GM18526 (cell line): ENCODE data around the gene MB.

Experiments used
- POLR2A ChIP-seq: IDR thresholded peaks from 3 replicates; pipeline ENCODE4 v1.6.1; 2011; ENCODE audit not compliant: insufficient read length; ENCODE audit errors: extremely low read depth

The MB gene

DNA sequence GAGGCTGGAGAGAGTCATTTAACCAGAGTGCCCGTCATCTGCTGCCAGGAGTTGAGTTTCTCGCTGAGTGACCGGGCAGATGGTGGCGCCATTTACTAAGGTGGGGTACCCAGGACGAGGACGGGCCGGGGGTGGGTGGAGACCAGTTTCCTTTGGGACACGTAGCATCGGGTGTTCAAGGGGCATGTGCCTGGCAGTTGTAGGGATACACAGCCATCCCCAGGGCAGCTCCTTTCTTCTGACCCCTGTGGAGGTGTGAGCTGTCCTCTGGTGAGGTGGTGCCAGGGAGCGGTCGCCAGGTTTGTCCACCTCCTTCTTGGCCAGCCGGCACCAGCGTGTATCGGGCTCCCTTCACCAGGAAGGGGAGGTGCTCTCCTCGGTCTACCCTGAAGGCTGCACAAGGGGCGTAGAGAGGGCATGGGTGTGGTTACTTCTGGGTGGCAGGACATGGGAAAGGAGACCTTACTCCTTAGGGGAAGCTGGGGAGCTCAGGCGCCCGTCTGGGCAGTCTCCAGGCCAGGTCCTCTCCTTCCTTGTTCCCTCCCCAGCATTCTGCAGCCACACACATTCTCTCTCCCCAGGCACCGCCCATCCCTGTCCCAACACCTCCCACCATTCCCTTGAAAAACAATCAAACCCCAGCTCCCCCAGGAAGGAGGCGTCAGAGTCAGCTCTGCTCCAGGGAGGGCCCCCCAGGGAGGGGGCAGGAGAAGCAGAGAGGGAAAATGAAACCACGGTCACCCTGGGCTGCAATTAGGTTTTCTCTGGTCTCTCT lies 10.3 kb upstream of the MB start:
- TF ChIP-seq POLR2A = no peak

DNA sequence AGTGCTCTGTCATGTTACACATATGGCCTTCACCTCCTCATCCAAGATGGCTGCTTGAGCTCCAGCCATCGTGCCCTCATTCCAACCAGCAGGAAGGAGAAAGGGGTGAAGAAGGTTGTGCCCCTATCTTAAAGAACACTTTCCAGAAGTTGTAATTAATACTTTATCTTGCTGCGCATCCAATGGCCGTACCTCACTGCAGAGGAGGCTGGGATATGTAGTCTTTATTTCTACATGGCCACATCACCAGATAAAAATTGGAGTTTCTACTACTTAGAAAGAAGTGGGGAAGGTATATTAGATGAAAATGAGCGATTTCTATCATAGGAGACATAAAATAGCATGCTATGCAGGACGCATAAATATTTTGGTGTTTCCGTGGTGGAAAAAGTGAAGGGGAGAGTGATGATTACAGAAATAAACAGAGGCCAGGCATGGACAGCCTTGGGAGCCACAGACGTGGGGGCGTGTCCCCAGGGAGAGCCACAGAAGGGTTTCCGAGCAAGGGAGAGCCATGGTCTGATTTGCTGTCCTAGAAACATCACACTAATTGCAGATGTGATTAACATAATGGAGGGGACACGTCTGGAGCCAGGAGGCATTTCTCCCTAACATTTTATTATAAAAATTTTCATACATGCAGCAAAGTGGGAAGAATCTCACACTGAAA lies 8.8 kb upstream of the MB start:
- TF ChIP-seq POLR2A = no peak

- TF ChIP-seq POLR2A = no peak
These were observed 7.4 kb upstream of the MB start for GRCh38 chr22:35624547-35624946.

GRCh38 chr22:35622191-35622913 lies 5.2 kb upstream of the MB start:
- no peak for TF ChIP-seq POLR2A

DNA sequence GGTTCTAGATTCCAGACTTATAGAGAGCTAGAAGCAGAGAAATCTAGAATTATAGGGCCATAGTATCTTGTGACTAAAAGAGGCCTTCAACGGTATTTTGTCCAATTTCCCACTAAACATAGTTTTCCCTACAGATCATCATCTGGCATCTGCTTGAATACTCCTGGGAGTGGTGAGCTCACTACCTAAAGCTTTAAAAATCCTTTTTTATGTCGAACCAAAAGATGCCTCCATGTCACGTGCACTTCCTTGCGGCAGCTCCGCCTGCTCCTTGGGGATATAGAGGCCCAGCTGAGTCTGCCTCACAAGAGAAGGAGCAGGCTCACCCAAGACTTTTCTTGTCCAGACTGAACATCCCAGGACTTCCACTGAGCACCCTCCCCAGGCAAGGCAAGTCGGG lies 4.3 kb upstream of the MB start:
- TF ChIP-seq POLR2A = no peak

GRCh38 chr22:35620624-35621251 lies 3.6 kb upstream of the MB start:
- TF ChIP-seq POLR2A = no peak

DNA sequence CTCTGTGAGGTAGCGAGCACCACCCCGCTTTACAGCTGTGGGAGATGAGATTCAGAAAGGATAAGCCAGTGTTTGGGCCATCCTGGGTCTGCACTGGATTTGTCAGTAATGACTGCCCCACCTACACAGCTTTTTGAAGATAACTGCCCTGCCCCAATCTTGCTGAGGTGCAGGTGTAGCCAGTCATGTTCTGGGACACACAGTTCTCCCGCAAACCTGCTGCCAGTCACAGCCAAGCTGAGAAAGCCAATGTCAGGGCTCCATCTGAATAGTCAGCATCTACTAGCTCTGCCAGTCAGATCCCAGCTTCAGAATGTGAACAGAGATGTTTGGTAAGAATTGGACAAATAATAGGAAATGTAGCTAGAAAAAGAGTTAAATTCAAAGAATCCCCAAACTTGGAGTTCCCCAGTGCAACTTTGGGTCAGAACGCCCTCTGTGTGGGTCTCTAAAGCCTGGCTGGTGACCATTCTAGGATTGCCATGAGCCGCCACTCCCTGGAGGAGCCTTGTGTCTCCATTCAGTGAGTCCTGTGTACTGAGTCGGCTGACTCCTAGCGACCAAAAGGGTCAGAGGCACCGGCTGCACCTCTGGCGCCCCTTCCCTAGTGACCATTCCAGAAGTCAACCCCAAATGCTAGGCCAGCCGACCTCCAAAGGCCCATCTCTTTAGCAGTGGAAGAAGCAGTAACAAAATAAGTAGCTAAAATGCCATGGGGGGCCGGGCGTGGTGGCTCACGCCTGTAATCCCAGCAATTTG lies 2.4 kb upstream of the MB start:
- no peak for TF ChIP-seq POLR2A

DNA sequence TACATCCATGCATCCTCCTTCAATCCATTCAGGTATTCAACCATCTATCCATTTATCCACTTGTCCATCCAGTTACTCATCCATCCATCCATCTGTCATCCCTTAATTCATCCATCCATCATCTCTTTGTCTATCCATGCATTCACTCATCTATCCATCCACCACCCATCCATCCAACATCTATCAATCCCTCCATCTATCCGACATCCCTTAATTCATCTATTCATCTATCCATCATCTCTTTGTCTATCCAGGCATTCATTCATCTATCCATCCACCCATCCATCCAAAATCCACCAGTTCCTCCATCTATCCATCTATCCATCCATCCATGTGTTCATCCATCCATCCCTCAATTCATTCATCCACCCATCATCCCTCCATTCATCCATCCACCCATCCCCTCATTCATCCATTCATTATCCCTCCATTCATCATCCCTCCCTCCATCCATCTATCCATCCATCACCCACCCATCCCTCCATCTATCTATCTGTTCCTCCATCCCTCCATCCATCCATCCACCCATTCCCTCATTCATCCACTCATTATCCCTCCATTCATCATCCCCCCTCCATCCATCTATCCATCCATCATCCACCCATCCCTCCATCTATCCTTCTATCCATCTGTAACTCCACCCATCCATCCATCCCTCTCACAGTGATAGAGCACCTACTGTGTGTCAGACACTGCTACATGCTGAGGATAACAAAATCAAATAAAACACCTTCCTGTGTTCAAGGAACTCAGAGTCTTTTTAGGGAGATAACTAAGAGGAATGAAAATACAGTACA lies 1.5 kb upstream of the MB start:
- TF ChIP-seq POLR2A = no peak

DNA sequence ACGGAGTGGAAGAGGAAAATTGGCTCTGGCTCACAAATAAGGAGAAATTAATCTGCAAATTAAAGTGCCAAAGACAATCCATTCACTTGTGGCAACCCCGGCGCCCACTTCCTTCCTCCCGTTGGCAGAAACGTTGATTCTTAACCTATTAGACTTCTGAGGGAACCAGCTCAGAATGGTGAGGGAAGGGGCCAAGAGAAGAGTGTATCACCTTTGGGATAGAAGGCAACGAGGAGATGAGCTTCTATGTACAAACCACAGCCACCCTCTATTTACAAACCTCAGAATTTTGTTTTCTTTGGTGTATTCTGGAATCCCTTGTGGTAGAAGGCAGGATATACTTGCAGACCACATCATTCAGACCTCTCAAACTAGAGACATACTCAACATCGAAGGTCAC lies 1.1 kb downstream of the MB start:
- TF ChIP-seq POLR2A = no peak

- TF ChIP-seq POLR2A = no peak
These were observed 2.0 kb downstream of the MB start for GRCh38 chr22:35615156-35615555.

- no peak for TF ChIP-seq POLR2A
These were observed 2.7 kb downstream of the MB start for GRCh38 chr22:35614404-35614803.

- no peak for TF ChIP-seq POLR2A
These were observed 4.2 kb downstream of the MB start for GRCh38 chr22:35612903-35613302.

GRCh38 chr22:35611891-35612576 lies 5.1 kb downstream of the MB start:
- TF ChIP-seq POLR2A = no peak
